HCT116 (cell line): ENCODE measurements around the gene CHST11. TPM values are rescaled to one million over a fixed set of nuclear protein-coding genes. Genes with fewer than 3 reads are reported as not detected.

Source experiments
- ATAC-seq: fragments of 200-7000 bp; cut with Tn5 transposase; 2 replicates; pipeline ENCODE4 v1.9.1; 2020; ENCODE audit warnings: mild to moderate bottlenecking, moderate library complexity
- BruUV-seq: library from RNA; stranded (reverse); fragments of 400-500 nt; replicated peaks from 2 replicates; lab custom pipeline; 2021; lab: Mats Ljungman, UMichigan
- CTCF ChIA-PET: fragments of 300-600 bp; sonication (Branson Sonifier 250); formaldehyde crosslinking; loops from one replicate; lab custom pipeline; 2021; ENCODE audit warnings: antibody characterized with exemption; lab: Charles Lee
- POLR2A ChIA-PET: fragments of 300-600, 350-600 bp; sonication (Branson Sonifier 250); formaldehyde crosslinking; loops from one replicate; lab custom pipeline; 2021; ENCODE audit warnings: antibody characterized with exemption; lab: Charles Lee
- RAD21 ChIA-PET, 2 experiments: fragments of 300-600 bp; sonication (Branson Sonifier 250); formaldehyde crosslinking; loops; one replicate each; lab custom pipeline; 2023; ENCODE audit warnings: low total read pairs in 2 of 2; ENCODE audit not compliant: uncharacterized antibody in 2 of 2, unreplicated experiment in 2 of 2, low non-redundant PET in 1 of 2; lab: Charles Lee
- DNase-seq: peaks from one replicate; pipeline ENCODE4 v3.0.0-alpha.2; 2010; ENCODE audit warnings: low read depth, low spot score
- H2AFZ ChIP-seq: fragments of 200-600 bp; shearing (Covaris generic), sonication (generic); 2 replicates; pipeline ENCODE4 v1.6.1; 2017; ENCODE audit warnings: low read depth, mixed run types, mixed read lengths, antibody characterized with exemption, low read length; ENCODE audit not compliant: poor library complexity, severe bottlenecking
- H3K27ac ChIP-seq: 2 replicates; pipeline ENCODE4 v1.5.1; 2012; ENCODE audit warnings: low read depth, low read length
- H3K27me3 ChIP-seq: fragments of 200-600 bp; sonication (generic); 2 replicates; pipeline ENCODE4 v1.6.1; 2016; ENCODE audit warnings: mixed run types, low read length, mixed read lengths; ENCODE audit not compliant: insufficient read depth
- H3K36me3 ChIP-seq, 2 experiments: fragments of 200-500 bp in 1 of 2; fragments of 200-600 bp in 1 of 2; sonication (Bioruptor generic) in 1 of 2; sonication (generic) in 1 of 2; 2 replicates each; pipeline versions ENCODE4 v1.5.1 to v1.6.1; 2014 to 2016; ENCODE audit warnings: low read length in 2 of 2, inconsistent platforms in 1 of 2, mixed read lengths in 1 of 2, mixed run types in 1 of 2; ENCODE audit not compliant: insufficient read depth in 2 of 2, control insufficient read depth in 1 of 2
- H3K4me1 ChIP-seq, 2 experiments: fragments of 200-600 bp in 1 of 2; sonication (generic) in 1 of 2; 2 replicates each; pipeline versions ENCODE4 v1.5.1 to v1.6.1; 2012 to 2017; ENCODE audit warnings: low read length in 2 of 2, inconsistent platforms in 1 of 2, mild to moderate bottlenecking in 1 of 2, mixed read lengths in 1 of 2, mixed run types in 1 of 2, moderate library complexity in 1 of 2; ENCODE audit not compliant: insufficient read depth in 2 of 2, control insufficient read depth in 1 of 2
- H3K4me2 ChIP-seq: fragments of 200-600 bp; sonication (generic); 2 replicates; pipeline ENCODE4 v1.6.1; 2017; ENCODE audit warnings: mixed run types, low read length, mixed read lengths
- H3K4me3 ChIP-seq, 2 experiments: fragments of 200-600 bp in 1 of 2; sonication (generic) in 1 of 2; replicated peaks in 1 of 2; 2 replicates each; pipeline ENCODE4 v1.5.1; 2011 to 2016; ENCODE audit warnings: low read length in 2 of 2, control low read depth in 1 of 2, low read depth in 1 of 2, mild to moderate bottlenecking in 1 of 2, mixed read lengths in 1 of 2, mixed run types in 1 of 2
- H3K79me2 ChIP-seq: fragments of 200-600 bp; sonication (generic); 2 replicates; pipeline ENCODE4 v1.6.1; 2017; ENCODE audit warnings: mild to moderate bottlenecking, mixed run types, low read length, moderate library complexity, mixed read lengths; ENCODE audit not compliant: insufficient read depth
- H3K9ac ChIP-seq: fragments of 200-600 bp; sonication (generic); 2 replicates; pipeline ENCODE4 v1.6.1; 2016; ENCODE audit warnings: low read length, mixed read lengths
- H3K9me2 ChIP-seq: fragments of 200-600 bp; sonication (generic), shearing (Covaris generic); 2 replicates; pipeline ENCODE4 v1.6.1; 2017; ENCODE audit warnings: mixed run types, mild to moderate bottlenecking, moderate library complexity; ENCODE audit not compliant: insufficient read depth
- H3K9me3 ChIP-seq, 2 experiments: fragments of 200-500 bp in 1 of 2; fragments of 200-600 bp in 1 of 2; sonication (Bioruptor generic) in 1 of 2; sonication (generic) in 1 of 2; 2 replicates each; pipeline ENCODE4 v1.6.1; 2014 to 2017; ENCODE audit warnings: low read length in 2 of 2, mixed read lengths in 2 of 2, inconsistent platforms in 1 of 2, low read depth in 1 of 2, mild to moderate bottlenecking in 1 of 2, mixed run types in 1 of 2, moderate library complexity in 1 of 2; ENCODE audit not compliant: control insufficient read depth in 1 of 2, insufficient read depth in 1 of 2
- H4K20me1 ChIP-seq: fragments of 200-600 bp; sonication (generic), shearing (Covaris generic); 2 replicates; pipeline ENCODE4 v1.6.1; 2017; ENCODE audit warnings: mixed run types, mild to moderate bottlenecking, moderate library complexity; ENCODE audit not compliant: insufficient read depth
- ATF3 ChIP-seq: IDR thresholded peaks from 2 replicates; pipeline ENCODE4 v1.6.1; 2012
- CEBPB ChIP-seq: IDR thresholded peaks from 2 replicates; pipeline ENCODE4 v1.6.1; 2012; ENCODE audit warnings: low read depth
- EZH2 ChIP-seq: fragments of 200-600 bp; sonication (generic); IDR thresholded peaks from 2 replicates; pipeline ENCODE4 v1.6.1; 2017; ENCODE audit warnings: antibody characterized with exemption, mixed run types
- JUND ChIP-seq: IDR thresholded peaks from 2 replicates; pipeline ENCODE4 v1.6.1; 2012
- POLR2A ChIP-seq: IDR thresholded peaks from 2 replicates; pipeline ENCODE4 v1.7.0; 2011; ENCODE audit warnings: borderline replicate concordance; ENCODE audit not compliant: insufficient read depth, insufficient read length; ENCODE audit errors: extremely low read depth
- POLR2AphosphoS5 ChIP-seq: IDR thresholded peaks from 2 replicates; pipeline ENCODE4 v1.6.1; 2011; ENCODE audit warnings: mild to moderate bottlenecking, low read depth, low read length, moderate library complexity
- RAD21 ChIP-seq: IDR thresholded peaks from 2 replicates; pipeline ENCODE4 v1.6.1; 2012; ENCODE audit warnings: low read depth, mild to moderate bottlenecking
- REST ChIP-seq: IDR thresholded peaks from 2 replicates; pipeline ENCODE4 v1.6.1; 2012; ENCODE audit warnings: low read depth
- SIN3A ChIP-seq: IDR thresholded peaks from 2 replicates; pipeline ENCODE4 v1.6.1; 2012; ENCODE audit warnings: low read depth
- SRF ChIP-seq: IDR thresholded peaks from 2 replicates; pipeline ENCODE4 v1.6.1; 2012; ENCODE audit warnings: low read depth
- TCF7L2 ChIP-seq: IDR thresholded peaks from 2 replicates; pipeline ENCODE4 v1.7.0; 2011; ENCODE audit warnings: borderline replicate concordance, inconsistent platforms; ENCODE audit not compliant: insufficient read depth, insufficient read length; ENCODE audit errors: extremely low read depth
- ZBTB33 ChIP-seq: IDR thresholded peaks from 2 replicates; pipeline ENCODE4 v1.6.1; 2011; ENCODE audit warnings: mild to moderate bottlenecking, low read length, moderate library complexity; ENCODE audit not compliant: insufficient replicate concordance; ENCODE audit errors: extremely low read depth
- ZNF274 ChIP-seq: fragments of 200-500 bp; sonication (Bioruptor generic); IDR thresholded peaks from 2 replicates; pipeline ENCODE4 v1.6.1; 2014; ENCODE audit warnings: mild to moderate bottlenecking, low read depth, low read length, inconsistent platforms
- intact Hi-C: fragments of 100-400 bp; cut with micrococcal nuclease; formaldehyde crosslinking; loops from 2 replicates; pipeline ENCODE4 v1.10.0; 2022
- total RNA-seq: library from RNA; stranded (reverse); gene quantifications from one replicate; pipeline ENCODE4 v1.2.1, GENCODE V29; 2021; ENCODE audit not compliant: unreplicated experiment

The CHST11 gene
- total RNA-seq, 1 experiment from 2014 or later = 10.1 TPM

GRCh38 chr12:104581005-104581570, 124.3 kb downstream of the CHST11 start:
- intact Hi-C loops = loop anchor here (5.0 kb wide), 1 partner anchor 296 kb away; no protein-coding TSS in a partner anchor
- DNase-seq (no peak), ATAC-seq (no peak)
- H3K4me2 ChIP-seq = no peak overlapping the region
- ChIA-PET POLR2A (no interaction called here), CTCF (no interaction called here), RAD21 (no interaction called here)
- H3K9me2 ChIP-seq = no peaks in the 10 kb centered on the region
- BruUV-seq = no TSS peak
- H3K79me2 ChIP-seq = no peaks in the 10 kb centered on the region
- no peak for TF ChIP-seq SIN3A
- no peak for TF ChIP-seq ATF3
- TF ChIP-seq RAD21 = no peak
- TF ChIP-seq ZBTB33 = no peak
- no peaks in the 10 kb centered on the region for H3K27me3 ChIP-seq
- no peak overlapping the region for H2AFZ ChIP-seq
- no peak overlapping the region for H3K9ac ChIP-seq
- H3K4me1 ChIP-seq = peaks cover 0 to 42% of the 10 kb centered on the region in 2 experiments; a peak in 2 of 4 replicates
- no peaks in the 10 kb centered on the region for H4K20me1 ChIP-seq
- H3K4me3 ChIP-seq = no peak overlapping the region
- no peaks in the 10 kb centered on the region for H3K36me3 ChIP-seq
- no peak overlapping the region for H3K27ac ChIP-seq
- H3K9me3 ChIP-seq = no peaks in the 10 kb centered on the region

GRCh38 chr12:104582739-104583138, 126.0 kb downstream of the CHST11 start:
- POLR2A ChIA-PET = no interaction called here
- CTCF ChIA-PET = no interaction called here
- no peaks in the 10 kb centered on the region for H3K79me2 ChIP-seq
- TF ChIP-seq TCF7L2 (no peak), RAD21 (no peak), JUND (no peak), EZH2 (no peak), POLR2AphosphoS5 (no peak), REST (no peak), SRF (no peak), ZNF274 (no peak), SIN3A (no peak), POLR2A (no peak), CEBPB (no peak)

More at GRCh38 chr12:104582739-104583138, 126.0 kb downstream of the CHST11 start:
- H2AFZ ChIP-seq = no peak overlapping the region
- H3K9ac ChIP-seq = no peak overlapping the region
- intact Hi-C loops = loop anchor here (5.0 kb wide), 1 partner anchor 295 kb away; no protein-coding TSS in a partner anchor
- H3K27ac ChIP-seq = no peak overlapping the region
- H3K4me1 ChIP-seq = peaks cover under 1 to 46% of the 10 kb centered on the region in 2 experiments; a peak in 3 of 4 replicates
- BruUV-seq = no TSS peak
- no peak overlapping the region for H3K4me3 ChIP-seq
- no peaks in the 10 kb centered on the region for H3K27me3 ChIP-seq
- H3K9me2 ChIP-seq = no peaks in the 10 kb centered on the region
- ATAC-seq (no peak), DNase-seq (no peak)
- no peaks in the 10 kb centered on the region for H3K36me3 ChIP-seq
- H3K4me2 ChIP-seq = no peak overlapping the region
- no peaks in the 10 kb centered on the region for H4K20me1 ChIP-seq
- no peaks in the 10 kb centered on the region for H3K9me3 ChIP-seq
- RAD21 ChIA-PET = no interaction called here
